HG03469 (cell line): Measurements from ENCODE around the gene DUSP15.
A peak's percentile ranks its signal among the peaks of the same experiment; 100 is the strongest.
"Not testable (repeated sequence)": the region's sequence is repeated elsewhere in the genome, so short reads cannot be mapped to it uniquely, and the experiment has no call there.

ENCODE experiments used
- ATAC-seq: cut with Tn5 transposase; IDR thresholded peaks from one replicate; pipeline ENCODE4 v1.9.1; 2021; ENCODE audit warnings: mild to moderate bottlenecking, moderate library complexity, moderate number of reproducible peaks; ENCODE audit not compliant: unreplicated experiment

The DUSP15 gene

GRCh38 chr20:31840906-31841816 lies 29.2 kb downstream of the DUSP15 start:
- ATAC-seq, result no peak

DNA sequence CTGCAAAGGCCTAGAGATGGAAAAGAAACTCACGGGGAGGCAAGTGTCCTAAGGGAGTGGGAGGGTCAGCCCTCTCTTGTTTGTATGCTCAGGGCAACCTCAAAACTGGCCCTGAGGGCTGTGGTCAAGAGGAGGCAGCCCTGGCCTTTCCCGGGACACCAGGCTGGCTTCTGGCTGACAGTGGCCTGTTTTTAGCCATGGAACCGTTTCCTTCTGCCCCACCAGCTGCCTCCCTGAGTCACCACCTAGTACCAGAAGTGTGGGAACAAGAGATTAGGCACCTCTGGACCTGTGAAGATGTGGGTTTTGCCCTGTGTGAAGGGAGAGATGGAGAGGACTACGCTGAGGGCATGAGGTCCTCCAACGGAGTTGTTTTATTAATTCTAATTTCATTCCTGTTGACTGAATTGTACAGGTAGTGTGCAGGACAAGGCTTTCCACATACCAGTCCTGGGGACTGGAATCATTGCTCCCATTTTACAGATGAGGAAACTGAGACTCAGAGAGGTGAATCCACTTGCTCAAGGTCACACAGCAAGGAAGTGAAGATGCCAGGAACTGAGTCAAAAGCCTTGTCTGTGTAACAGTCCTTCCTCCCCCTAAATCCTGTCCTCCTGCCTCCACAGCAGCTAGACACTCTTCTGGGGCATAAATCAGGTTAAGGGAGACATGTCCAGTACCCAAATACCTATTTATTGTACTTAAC lies 30.4 kb downstream of the DUSP15 start:
- ATAC-seq, result no peak

DNA sequence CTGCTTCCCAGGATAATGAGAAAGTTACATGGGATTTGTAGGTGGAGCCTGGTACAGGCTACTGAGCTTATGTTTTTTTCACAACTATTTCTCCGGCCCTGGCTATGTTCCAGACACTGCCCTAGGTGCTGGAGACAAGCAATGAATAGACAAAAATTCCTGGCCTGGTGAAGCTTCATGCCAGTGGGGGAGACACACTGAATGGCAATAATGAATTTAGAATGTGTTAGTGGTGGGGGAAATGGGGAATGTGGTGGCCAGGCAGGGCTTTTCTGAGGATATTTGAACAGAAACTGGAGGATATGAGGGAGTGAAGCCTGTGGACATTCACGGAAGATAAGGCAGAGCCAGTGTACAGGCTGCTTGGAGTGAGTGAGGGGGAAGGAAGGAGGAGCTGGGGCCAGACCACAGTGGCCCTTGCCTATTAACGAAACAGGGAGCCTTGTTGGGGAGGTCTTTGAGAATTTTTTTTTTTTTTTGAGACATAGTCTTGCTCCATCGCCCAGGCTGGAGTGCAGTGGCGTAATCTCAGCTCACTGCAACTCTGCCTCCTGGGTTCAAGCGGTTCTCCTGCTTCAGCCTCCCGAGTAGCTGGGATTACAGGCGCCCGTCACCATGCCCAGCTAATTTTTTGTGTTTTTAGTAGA lies 31.6 kb downstream of the DUSP15 start:
- no peak for ATAC-seq

GRCh38 chr20:31837896-31838397 lies 32.4 kb downstream of the DUSP15 start:
- no peak for ATAC-seq

- no peak for ATAC-seq
Observed at GRCh38 chr20:31836853-31837608, 33.3 kb downstream of the DUSP15 start.

DNA sequence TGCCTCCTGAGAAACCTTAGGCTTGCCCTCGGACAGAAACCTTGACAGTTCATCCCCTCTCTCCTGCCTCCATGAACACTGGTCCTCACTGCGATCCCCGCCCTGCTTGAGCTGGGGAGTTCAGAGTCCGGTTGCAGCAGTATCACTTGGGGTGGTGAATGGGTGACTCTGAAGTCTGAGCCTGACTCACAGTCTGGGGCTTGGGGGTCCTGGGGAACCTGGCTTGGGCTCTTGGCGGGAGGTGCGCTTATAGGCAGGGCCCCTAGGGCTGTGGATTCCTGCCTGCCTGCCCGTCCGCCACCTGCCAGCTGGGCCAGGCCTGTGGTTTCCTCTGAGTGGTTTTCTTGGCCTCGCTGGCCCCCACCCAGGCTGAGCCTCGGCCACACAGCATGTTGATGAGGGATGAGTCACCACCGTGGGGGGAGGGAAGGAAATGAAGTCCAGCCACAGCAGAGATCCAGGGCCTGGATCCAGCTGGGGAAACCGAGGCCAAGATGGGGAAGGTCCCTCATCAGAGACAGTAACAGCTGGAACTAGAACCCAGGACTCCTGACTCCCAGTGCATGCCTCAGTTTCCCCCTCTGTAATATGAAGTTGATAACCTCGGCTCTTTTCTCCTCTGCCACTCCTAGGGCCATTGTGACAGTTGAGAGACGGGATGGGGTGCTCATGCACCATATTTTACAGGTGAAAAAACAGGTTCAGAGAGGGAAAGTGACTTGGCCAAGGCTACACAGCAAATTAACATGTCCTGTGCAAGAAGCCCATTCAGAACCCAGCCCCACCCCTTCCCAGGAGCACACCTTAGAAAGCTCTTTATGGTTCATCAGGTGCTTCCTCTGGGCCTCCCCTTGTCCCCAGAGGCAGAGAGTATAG lies 34.1 kb downstream of the DUSP15 start:
- ATAC-seq, result peak; percentile 45

DNA sequence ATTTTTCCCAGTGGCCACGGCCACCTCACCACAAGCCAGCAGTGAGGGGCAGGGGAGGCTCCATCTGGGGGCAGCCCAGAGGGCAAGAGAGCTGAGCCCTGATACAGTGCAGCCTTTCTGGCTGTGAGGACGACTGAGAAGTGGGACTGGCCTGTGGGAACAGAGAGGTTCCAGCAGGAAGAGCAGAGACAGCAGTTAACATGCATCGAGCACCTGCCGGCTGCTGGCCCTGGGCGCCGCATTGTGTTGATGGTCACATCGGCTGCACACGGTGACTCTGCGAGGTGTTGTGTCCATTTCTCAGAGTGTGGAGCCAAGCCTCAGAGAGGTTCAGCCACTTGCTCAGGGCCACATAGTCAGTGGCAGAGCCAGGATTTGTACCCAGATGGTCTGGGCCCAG lies 34.8 kb downstream of the DUSP15 start:
- ATAC-seq, result no peak

DNA sequence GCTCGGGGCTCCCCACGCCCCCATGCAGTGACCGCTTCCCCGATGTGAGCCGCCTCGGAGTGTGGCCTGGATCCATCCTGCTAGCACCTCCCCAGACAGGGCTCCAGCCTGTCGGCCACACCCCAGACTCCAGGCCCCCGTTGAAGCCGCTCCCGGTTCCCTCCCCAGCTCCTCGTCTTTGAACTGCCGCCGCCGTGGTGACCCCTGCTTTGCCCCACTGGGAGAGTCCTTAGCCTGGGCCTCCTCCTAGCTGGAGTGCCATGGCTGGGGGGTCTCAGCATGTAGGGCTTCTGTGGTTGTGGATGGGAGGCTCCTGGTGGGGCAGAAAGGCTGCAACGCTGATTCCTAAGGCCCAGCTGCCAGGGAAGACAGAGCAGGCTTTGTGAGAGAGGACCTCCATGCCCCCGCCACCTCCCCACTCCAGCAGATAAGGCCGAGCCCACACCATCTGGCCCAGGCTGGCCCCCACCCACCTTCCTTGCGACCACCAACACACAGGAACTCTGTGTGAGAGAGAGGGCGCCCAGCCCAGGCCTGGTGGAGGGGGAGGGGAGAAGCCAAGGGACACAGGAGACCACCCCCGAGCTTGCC lies 36.3 kb downstream of the DUSP15 start:
- ATAC-seq, result no peak

GRCh38 chr20:31833130-31833930 lies 37.0 kb downstream of the DUSP15 start:
- ATAC-seq, result no peak

- no peak for ATAC-seq
Observed at GRCh38 chr20:31831771-31832306, 38.5 kb downstream of the DUSP15 start.

GRCh38 chr20:31831211-31831610 lies 39.1 kb downstream of the DUSP15 start:
- no peak for ATAC-seq

GRCh38 chr20:31830406-31830981 lies 39.8 kb downstream of the DUSP15 start:
- ATAC-seq, result no peak

GRCh38 chr20:31829731-31830130 lies 40.6 kb downstream of the DUSP15 start:
- no peak for ATAC-seq

DNA sequence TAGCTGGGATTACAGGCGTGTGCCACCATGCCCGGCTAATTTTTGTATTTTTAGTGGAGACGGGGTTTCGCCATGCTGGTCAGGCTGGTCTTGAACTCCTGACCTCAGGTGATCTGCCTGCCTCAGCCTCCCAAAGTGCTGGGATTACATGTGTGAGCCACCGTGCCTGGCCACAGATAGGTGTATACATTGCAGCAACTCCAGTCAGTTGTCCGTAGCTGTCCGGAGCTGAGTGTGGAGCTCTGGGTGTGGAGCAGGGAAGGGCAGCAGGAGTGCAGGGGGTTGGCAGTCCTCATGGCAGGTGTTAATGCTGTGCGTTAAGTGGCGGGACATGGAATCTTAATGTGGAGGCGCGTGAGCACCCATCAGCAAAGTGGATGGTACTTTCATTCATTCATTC lies 42.3 kb downstream of the DUSP15 start:
- not testable (repeated sequence) for ATAC-seq

- no peak for ATAC-seq
Observed at GRCh38 chr20:31827059-31827458, 43.3 kb downstream of the DUSP15 start.

- no peak for ATAC-seq
Observed at GRCh38 chr20:31826074-31826473, 44.3 kb downstream of the DUSP15 start.

- ATAC-seq, result no peak
Observed at GRCh38 chr20:31824554-31825313, 45.6 kb downstream of the DUSP15 start.
